NB4 (cell line): ENCODE measurements around the gene SEL1L3.

Experiments
- MYC ChIP-seq: IDR thresholded peaks from 2 replicates; pipeline ENCODE4 v1.6.1; 2011; ENCODE audit warnings: low read depth, low read length
- POLR2A ChIP-seq: IDR thresholded peaks from 2 replicates; pipeline ENCODE4 v1.6.1; 2011; ENCODE audit warnings: mild to moderate bottlenecking; ENCODE audit not compliant: insufficient read length; ENCODE audit errors: extremely low read depth
- TF ChIP-seq, protein P1 (sequence below): IDR thresholded peaks from one replicate; pipeline ENCODE4 v1.5.1; 2012; ENCODE audit warnings: low read depth, low read length
- TF ChIP-seq, protein P2 (sequence below): IDR thresholded peaks from 2 replicates; pipeline ENCODE4 v1.6.1; 2011; ENCODE audit warnings: low read depth, low read length

DNA sequence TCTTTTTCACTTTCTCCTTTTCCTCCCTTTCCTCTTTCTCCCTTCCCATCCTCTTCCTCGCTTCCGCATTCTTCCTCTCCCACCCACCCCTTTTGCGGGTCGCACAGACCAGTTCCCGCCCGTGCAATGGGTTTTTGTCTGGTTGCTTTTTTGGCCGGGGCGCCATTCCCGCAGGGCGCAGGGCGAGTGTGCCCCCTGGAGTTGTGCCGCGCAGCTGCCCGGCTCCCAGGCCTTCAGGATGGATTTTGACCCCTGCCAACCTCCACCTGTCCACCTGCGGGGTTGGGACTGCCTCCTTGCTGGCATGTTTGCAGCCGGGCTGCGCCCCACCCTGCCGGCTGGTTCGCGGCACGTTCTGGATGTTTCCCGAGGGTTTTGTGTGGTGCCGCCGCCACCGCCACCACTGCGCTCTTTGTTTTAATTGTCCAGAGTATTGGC is 578 bp upstream of the SEL1L3 start:
- TF ChIP-seq, protein P1, sequence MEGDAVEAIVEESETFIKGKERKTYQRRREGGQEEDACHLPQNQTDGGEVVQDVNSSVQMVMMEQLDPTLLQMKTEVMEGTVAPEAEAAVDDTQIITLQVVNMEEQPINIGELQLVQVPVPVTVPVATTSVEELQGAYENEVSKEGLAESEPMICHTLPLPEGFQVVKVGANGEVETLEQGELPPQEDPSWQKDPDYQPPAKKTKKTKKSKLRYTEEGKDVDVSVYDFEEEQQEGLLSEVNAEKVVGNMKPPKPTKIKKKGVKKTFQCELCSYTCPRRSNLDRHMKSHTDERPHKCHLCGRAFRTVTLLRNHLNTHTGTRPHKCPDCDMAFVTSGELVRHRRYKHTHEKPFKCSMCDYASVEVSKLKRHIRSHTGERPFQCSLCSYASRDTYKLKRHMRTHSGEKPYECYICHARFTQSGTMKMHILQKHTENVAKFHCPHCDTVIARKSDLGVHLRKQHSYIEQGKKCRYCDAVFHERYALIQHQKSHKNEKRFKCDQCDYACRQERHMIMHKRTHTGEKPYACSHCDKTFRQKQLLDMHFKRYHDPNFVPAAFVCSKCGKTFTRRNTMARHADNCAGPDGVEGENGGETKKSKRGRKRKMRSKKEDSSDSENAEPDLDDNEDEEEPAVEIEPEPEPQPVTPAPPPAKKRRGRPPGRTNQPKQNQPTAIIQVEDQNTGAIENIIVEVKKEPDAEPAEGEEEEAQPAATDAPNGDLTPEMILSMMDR, result no peak
- no peak for TF ChIP-seq POLR2A
- TF ChIP-seq, protein P2, sequence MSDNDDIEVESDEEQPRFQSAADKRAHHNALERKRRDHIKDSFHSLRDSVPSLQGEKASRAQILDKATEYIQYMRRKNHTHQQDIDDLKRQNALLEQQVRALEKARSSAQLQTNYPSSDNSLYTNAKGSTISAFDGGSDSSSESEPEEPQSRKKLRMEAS, result no peak
- TF ChIP-seq MYC, result no peak
